Common myeloid progenitor, CD34-positive (primary cell): Measurements from ENCODE around the gene ERRFI1. TPM values are rescaled to one million over a fixed set of nuclear protein-coding genes. Genes with fewer than 3 reads are reported as not detected.
"Not testable (repeated sequence)": the region's sequence is repeated elsewhere in the genome, so short reads cannot be mapped to it uniquely, and the experiment has no call there.

Experiments used
- CTCF ChIA-PET: fragments of 350-600 bp; sonication (Branson Sonifier 250); formaldehyde crosslinking; loops from one replicate; lab custom pipeline; 2021; ENCODE audit warnings: antibody characterized with exemption; lab: Charles Lee
- POLR2A ChIA-PET: fragments of 350-600 bp; sonication (Branson Sonifier 250); formaldehyde crosslinking; loops from one replicate; lab custom pipeline; 2021; ENCODE audit warnings: antibody characterized with exemption; lab: Charles Lee
- DNase-seq, 3 donors: peaks; one replicate each; pipeline versions ENCODE4 v3.0.0 to v3.0.0-alpha.2; 2013
- H3K27ac ChIP-seq, 2 experiments: 1 replicate in 1 of 2; 2 replicates in 1 of 2; pipeline ENCODE4 v1.7.0; 2013; ENCODE audit warnings: inconsistent platforms in 2 of 2, low read length in 2 of 2, mild to moderate bottlenecking in 2 of 2, low read depth in 1 of 2, moderate library complexity in 1 of 2; ENCODE audit not compliant: severe bottlenecking in 2 of 2, insufficient read depth in 1 of 2, poor library complexity in 1 of 2
- H3K27me3 ChIP-seq, 5 experiments: replicated peaks in 2 of 5; 1 replicate in 3 of 5; 2 replicates in 2 of 5; pipeline versions ENCODE4 v1.6.1 to v1.7.0; 2013; ENCODE audit warnings: low read length in 4 of 5, mild to moderate bottlenecking in 2 of 5, moderate library complexity in 2 of 5, inconsistent platforms in 1 of 5; ENCODE audit not compliant: insufficient read depth in 5 of 5, control insufficient read depth in 4 of 5
- H3K36me3 ChIP-seq, 4 experiments: 1 replicate in 2 of 4; 2 replicates in 2 of 4; pipeline versions ENCODE4 v1.6.1 to v1.7.0; 2013; ENCODE audit warnings: low read length in 3 of 4, control low read depth in 1 of 4, mild to moderate bottlenecking in 1 of 4; ENCODE audit not compliant: control insufficient read depth in 4 of 4, insufficient read depth in 4 of 4
- H3K4me1 ChIP-seq, 4 experiments: 1 replicate in 3 of 4; 2 replicates in 1 of 4; pipeline versions ENCODE4 v1.6.1 to v1.7.1; 2013; ENCODE audit warnings: low read length in 3 of 4, mild to moderate bottlenecking in 3 of 4, control low read depth in 1 of 4, inconsistent platforms in 1 of 4, moderate library complexity in 1 of 4; ENCODE audit not compliant: control insufficient read depth in 4 of 4, insufficient read depth in 4 of 4; ENCODE audit errors: control extremely low read depth in 1 of 4
- H3K4me3 ChIP-seq, 7 experiments: 1 replicate in 4 of 7; 2 replicates in 3 of 7; pipeline versions ENCODE4 v1.5.1 to v1.7.0; 2013; ENCODE audit warnings: mild to moderate bottlenecking in 7 of 7, low read length in 6 of 7, moderate library complexity in 6 of 7, inconsistent platforms in 2 of 7, low read depth in 2 of 7, control low read depth in 1 of 7; ENCODE audit not compliant: insufficient read depth in 4 of 7, control insufficient read depth in 1 of 7; ENCODE audit errors: extremely low read depth in 1 of 7
- H3K9me3 ChIP-seq, 5 experiments: 1 replicate in 4 of 5; 2 replicates in 1 of 5; pipeline versions ENCODE4 v1.6.1 to v1.7.1; 2013; ENCODE audit warnings: low read length in 4 of 5, mild to moderate bottlenecking in 2 of 5, inconsistent platforms in 1 of 5, low read depth in 1 of 5, moderate library complexity in 1 of 5; ENCODE audit not compliant: control insufficient read depth in 4 of 5, insufficient read depth in 2 of 5; ENCODE audit errors: control extremely low read depth in 1 of 5
- WGBS: methylation state at CpG from one replicate; pipeline ENCODE4 v1.1.5; 2013; ENCODE audit not compliant: insufficient coverage; 5-methylcytosine and 5-hydroxymethylcytosine counted together
- polyA plus RNA-seq: library from polyadenylated mRNA; unstranded; fragments of 120-200 nt; gene quantifications from one replicate; pipeline ENCODE4 v1.2.1, GENCODE V29; 2013

ERRFI1 gene, protein sequence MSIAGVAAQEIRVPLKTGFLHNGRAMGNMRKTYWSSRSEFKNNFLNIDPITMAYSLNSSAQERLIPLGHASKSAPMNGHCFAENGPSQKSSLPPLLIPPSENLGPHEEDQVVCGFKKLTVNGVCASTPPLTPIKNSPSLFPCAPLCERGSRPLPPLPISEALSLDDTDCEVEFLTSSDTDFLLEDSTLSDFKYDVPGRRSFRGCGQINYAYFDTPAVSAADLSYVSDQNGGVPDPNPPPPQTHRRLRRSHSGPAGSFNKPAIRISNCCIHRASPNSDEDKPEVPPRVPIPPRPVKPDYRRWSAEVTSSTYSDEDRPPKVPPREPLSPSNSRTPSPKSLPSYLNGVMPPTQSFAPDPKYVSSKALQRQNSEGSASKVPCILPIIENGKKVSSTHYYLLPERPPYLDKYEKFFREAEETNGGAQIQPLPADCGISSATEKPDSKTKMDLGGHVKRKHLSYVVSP
- 0.34 TPM for polyA plus RNA-seq

DNA sequence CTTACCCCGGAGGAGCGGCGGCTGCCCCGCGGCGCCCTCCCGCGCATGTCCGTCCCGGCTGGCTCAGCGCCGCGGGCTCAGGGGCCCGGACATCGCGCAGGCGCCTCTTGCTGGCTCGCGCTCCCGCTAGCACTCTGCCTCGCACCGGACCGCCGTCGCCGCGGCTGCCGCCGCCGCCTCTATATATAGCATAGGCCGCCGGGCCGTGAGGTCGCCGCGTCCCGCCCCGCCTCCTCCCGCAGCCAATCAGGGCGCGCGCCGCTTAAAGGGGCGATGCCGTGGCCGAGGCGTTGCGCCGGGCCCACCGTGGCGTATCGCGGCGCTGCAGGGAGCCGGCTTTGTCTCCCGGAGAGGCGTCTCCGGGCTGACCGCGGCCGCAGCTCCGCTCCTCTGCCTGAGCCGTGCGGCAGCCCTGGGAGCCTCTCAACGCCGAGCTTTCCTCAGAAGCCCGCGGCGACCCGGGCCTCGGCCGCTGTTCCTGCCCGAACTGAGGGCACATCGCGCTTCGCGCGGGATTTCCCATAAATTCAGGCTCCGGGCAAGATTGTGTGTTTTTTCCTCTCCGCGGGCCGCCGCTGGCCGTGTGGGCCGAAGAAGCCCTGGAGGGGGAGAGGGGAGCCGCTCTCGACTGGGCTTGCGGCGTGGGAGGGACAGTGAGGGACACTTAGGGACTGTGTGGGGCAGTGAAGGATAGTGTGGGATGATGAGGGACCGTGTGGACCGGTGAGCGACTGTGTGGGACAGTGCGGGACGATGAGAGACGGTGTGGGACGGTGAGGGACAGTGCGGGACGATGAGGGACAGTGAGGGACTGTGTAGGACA lies at the start of gene ERRFI1:
TSS of gene ERRFI1 (minus strand) at position 157 of the 823 bp plus-strand sequence. CDS start 10,690 bp downstream, outside the sequence.
- no peaks in the 10 kb centered on the region for H3K9me3 ChIP-seq
- H3K4me1 ChIP-seq = peaks cover 4 to 15% (median 14%) of the 10 kb centered on the region in 4 experiments
- CTCF ChIA-PET = interaction anchor here (9.4 kb wide), 1 partner anchor 289 kb away, joined by 54 read pairs; no protein-coding TSS in a partner anchor
- 4% methylated on average over 89 of the region's 98 CpGs for WGBS
- POLR2A ChIA-PET = no interaction called here
- no peaks in the 10 kb centered on the region for H3K36me3 ChIP-seq
- H3K27me3 ChIP-seq = peaks cover 19 to 52% (median 28%) of the 10 kb centered on the region in 5 experiments
- peak; percentile 86 to 92 (median 90) for DNase-seq
- peak within 1 kb of the TSS in 4 of 7 experiments; percentile 40 to 62 (median 56) for H3K4me3 ChIP-seq
- H3K27ac ChIP-seq = no peak within 1 kb of the TSS

DNA sequence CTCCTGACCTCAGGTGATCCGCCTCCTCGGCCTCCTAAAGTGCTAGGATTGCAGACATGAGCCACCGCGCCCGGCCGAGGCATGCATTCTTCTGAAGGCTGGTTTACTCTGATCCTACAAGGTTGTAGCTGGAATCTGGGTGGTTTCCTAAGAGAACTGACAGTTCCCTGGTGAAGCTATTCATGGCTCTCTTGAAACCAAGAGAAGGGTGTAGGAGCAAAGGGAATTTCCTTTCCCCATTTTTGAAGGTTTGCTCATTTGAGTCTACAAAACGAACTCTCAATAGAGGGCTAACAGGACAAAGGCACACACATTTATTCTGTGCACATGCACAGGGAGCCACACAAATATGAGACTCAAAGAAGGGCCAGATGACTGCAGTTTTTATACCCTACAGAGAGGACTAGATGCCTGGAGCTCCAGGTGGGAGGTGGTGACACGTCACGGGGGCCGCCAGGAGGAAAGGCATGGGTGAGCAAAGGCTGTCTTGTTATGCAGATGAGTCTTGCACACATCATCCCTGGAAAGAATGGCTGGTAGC lies 49.5 kb upstream of the ERRFI1 start:
- no peak overlapping the region for H3K27ac ChIP-seq
- H3K4me3 ChIP-seq = no peak overlapping the region
- WGBS = 100% methylated on average over 4 of the region's 10 CpGs
- H3K4me1 ChIP-seq = no peaks in the 10 kb centered on the region
- no peaks in the 10 kb centered on the region for H3K9me3 ChIP-seq
- CTCF ChIA-PET = no interaction called here
- H3K36me3 ChIP-seq = no peaks in the 10 kb centered on the region
- H3K27me3 ChIP-seq = peaks cover 0 to 5% (median 0%) of the 10 kb centered on the region in 5 experiments
- POLR2A ChIA-PET = no interaction called here
- no peak for DNase-seq

DNA sequence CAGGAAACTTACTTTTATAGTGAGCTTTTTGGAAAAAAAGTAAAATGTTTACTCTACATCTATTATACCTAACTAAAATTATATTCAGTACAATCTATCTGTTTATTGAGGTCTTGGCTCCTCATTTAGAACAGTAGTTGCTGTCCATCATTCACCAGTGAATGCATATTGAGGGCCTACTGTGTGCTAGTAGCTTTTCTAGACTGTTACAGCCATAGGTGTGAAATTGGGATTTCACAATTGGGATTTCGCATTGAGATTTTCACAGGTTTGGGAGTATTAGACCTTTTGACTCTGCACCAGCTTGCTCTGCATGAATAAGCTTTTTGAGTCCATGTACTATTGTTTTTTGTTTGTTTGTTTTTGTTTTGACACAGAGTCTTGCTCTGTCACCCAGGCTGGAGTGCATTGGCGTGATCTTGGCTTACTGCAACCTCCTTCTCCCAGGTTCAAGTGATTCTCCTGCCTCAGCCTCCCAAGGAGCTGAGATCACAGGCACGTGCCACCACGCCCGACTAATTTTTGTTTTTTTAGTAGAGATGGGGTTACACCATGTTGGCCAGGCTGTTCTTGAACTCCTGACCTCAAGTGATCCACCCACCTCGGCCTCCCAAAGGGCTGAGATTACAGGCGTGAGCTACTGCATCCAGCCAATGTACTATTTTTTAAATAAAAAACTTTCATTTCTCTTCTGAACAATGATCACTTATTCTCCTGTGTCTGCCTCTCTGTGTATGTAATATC lies 47.2 kb upstream of the ERRFI1 start:
- POLR2A ChIA-PET = no interaction called here
- Histone ChIP-seq H3K27me3 (peaks cover 0 to 6% (median 0%) of the 10 kb centered on the region in 5 experiments), H3K4me3 (no peak overlapping the region), H3K4me1 (no peaks in the 10 kb centered on the region), H3K36me3 (no peaks in the 10 kb centered on the region), H3K27ac (no peak overlapping the region), H3K9me3 (no peaks in the 10 kb centered on the region)
- CTCF ChIA-PET = interaction anchor here (0.6 to 1.5 kb wide), 4 partner anchors 9 to 42 kb away, joined by 3 to 4 read pairs (median 3); no protein-coding TSS in a partner anchor
- DNase-seq = no peak
- 100% methylated on average over 1 of the region's 7 CpGs for WGBS

DNA sequence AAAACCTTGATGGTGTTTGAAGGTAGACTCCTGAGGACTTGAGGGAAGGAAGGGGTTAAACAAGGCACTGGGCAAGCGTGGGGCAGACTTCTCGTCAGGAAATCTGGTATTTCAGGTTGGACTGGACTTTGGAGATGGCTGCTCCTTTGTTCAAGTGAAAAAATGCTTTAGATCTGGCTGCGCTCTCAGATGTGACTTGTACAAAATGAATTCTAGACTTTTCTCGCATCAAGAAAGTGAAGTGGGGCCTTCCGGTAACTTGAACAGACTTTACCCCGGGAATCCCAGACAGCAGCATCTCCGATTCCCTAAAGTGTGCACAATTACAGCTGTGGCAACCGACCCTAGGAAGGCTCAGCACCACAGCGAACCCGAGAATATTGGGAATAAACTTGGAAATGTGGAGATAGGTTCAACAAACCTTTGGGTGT lies 44.3 kb upstream of the ERRFI1 start:
- Histone ChIP-seq H3K4me3 (no peak overlapping the region), H3K36me3 (no peaks in the 10 kb centered on the region), H3K27ac (no peak overlapping the region), H3K27me3 (peaks cover 0 to 7% (median 3%) of the 10 kb centered on the region in 5 experiments), H3K9me3 (no peaks in the 10 kb centered on the region), H3K4me1 (no peaks in the 10 kb centered on the region)
- ChIA-PET CTCF (no interaction called here), POLR2A (no interaction called here)
- WGBS = 63% methylated on average over 10 of the region's 10 CpGs
- no peak for DNase-seq

DNA sequence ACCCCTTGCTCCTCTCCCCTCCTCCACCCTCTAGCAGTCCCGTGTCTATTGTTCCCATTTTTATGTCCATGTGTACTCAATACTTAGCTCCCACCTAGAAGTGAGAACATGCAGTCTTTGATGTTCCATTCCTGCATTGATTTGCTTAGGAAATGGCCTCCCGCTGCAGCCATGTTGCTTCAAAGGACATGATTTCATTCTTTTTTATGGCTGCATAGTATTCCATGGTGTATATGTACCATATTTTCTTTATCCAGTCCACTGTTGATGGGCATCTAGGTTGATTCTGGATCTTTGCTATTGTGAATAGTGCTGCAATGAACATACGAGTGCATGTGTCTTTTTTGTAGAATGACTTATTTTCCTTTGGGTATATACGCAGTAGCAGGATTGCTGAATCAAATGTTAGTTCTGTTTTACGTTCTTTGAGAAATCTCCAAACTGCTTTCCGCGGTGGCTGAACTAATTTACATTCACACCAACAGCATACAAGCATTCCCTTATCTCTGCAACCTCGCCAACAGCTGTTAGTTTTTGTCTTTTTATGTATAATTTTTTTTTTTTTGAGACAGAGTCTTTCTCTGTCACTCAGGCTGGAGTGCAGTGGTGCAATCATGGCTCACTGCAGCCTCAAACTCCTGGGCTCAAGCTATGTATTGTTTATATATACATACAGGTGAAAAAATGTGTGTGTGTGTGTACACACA lies 43.7 kb upstream of the ERRFI1 start:
- 100% methylated on average over 2 of the region's 8 CpGs for WGBS
- H3K27ac ChIP-seq, H3K27me3 ChIP-seq, CTCF ChIA-PET, DNase-seq, H3K4me1 ChIP-seq, H3K36me3 ChIP-seq, POLR2A ChIA-PET, H3K9me3 ChIP-seq, H3K4me3 ChIP-seq: not testable (repeated sequence)

DNA sequence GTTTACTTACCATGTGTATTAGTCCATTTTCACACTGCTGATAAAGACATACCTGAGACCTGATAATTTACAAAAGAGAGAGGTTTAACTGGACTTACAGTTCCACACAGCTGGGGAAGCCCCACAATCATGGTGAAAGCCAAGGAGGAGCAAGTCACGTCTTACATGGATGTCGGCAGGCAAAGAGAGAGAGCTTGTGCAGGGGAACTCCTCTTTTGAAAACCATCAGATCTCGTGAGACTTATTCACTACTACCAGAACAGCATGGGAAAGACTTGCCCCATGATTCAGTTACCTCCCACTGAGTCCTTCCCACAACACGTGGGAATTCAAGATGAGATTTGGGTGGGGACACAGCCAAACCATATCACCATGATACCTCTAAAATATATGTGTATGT lies 39.3 kb upstream of the ERRFI1 start:
- Histone ChIP-seq H3K4me1 (no peaks in the 10 kb centered on the region), H3K27me3 (peaks cover 0 to 13% (median 8%) of the 10 kb centered on the region in 5 experiments), H3K27ac (no peak overlapping the region), H3K4me3 (no peak overlapping the region), H3K36me3 (no peaks in the 10 kb centered on the region), H3K9me3 (no peaks in the 10 kb centered on the region)
- no peak for DNase-seq
- ChIA-PET POLR2A (no interaction called here), CTCF (no interaction called here)
- whole genome bisulfite sequencing = 100% methylated on average over 1 of the region's 4 CpGs
